WERI-Rb-1 (cell line): ENCODE data around the gene AHCTF1.
"Not testable (repeated sequence)": the region's sequence is repeated elsewhere in the genome, so short reads cannot be mapped to it uniquely, and the experiment has no call there.

Experiments
- DNase-seq: peaks from one replicate; pipeline ENCODE4 v3.0.0-alpha.2; 2020
- H3K27ac ChIP-seq: fragments of 250-450 bp; sonication (Bioruptor Pico); 2 replicates; pipeline ENCODE4 v1.5.1; 2020; ENCODE audit warnings: mild to moderate bottlenecking, moderate library complexity
- H3K27me3 ChIP-seq: fragments of 250-450 bp; sonication (Bioruptor Pico); 2 replicates; pipeline ENCODE4 v1.5.1; 2021; ENCODE audit warnings: mild to moderate bottlenecking, low read depth, moderate library complexity; ENCODE audit not compliant: insufficient read depth, severe bottlenecking
- H3K36me3 ChIP-seq: fragments of 250-450 bp; sonication (Bioruptor Pico); 2 replicates; pipeline ENCODE4 v1.5.1; 2020; ENCODE audit warnings: mild to moderate bottlenecking, moderate library complexity
- H3K4me3 ChIP-seq: 2 replicates; pipeline ENCODE4 v1.5.1; 2011; ENCODE audit warnings: low read depth, mild to moderate bottlenecking, control low read depth, low read length
- H3K9me3 ChIP-seq: fragments of 250-450 bp; sonication (Bioruptor Pico); 2 replicates; pipeline ENCODE4 v1.5.1; 2021; ENCODE audit warnings: mild to moderate bottlenecking, moderate library complexity; ENCODE audit not compliant: severe bottlenecking
- CTCF ChIP-seq: IDR thresholded peaks from 2 replicates; pipeline ENCODE4 v1.5.1; 2011; ENCODE audit warnings: low read depth, mild to moderate bottlenecking, control low read depth, inconsistent platforms, low read length

The AHCTF1 gene

DNA sequence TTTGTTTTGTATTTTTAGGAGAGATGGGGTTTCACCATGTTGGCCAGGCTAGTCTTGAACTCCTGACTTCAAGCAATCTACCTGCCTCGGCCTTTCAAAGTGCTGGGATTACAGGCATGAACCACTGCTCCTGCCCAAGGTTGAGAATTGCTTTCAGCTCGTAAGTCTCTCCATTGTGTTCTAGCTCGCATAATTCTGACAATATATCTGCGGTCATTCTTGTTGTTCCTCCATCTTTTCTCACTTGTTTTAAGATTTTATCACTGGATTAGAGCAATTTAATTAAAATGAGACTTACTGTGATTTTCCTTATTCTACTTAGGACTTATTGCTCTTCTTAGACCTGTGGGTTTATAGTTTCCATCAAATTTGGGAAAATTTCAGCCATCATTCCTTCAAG is 102.9 kb downstream of the AHCTF1 start:
- DNase-seq: no peak
- H3K4me3 ChIP-seq: no peak overlapping the region
- H3K27ac ChIP-seq: no peak overlapping the region
- no peaks in the 10 kb centered on the region for H3K27me3 ChIP-seq
- no peaks in the 10 kb centered on the region for H3K36me3 ChIP-seq
- H3K9me3 ChIP-seq: peaks cover 11% of the 10 kb centered on the region
- TF ChIP-seq CTCF: no peak

DNA sequence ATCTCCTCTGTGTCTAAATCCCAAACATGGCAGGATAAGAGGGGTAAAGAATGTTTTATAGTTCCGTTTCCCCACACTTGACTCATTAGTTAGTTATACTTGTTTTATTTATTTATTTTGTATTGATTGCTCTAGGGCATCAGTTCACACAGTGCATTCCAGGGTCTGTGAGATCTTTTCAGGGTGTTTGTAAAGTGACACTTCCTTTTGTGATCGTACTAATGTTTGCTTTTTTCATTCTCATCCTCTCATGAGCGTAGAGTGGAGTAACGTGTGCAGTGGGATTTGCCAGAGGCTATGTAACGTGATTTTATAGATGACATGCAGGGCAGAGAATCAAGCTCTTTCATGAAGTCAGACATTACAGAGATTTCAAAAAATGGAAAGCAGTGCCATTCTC is 104.4 kb downstream of the AHCTF1 start:
- no peak overlapping the region for H3K4me3 ChIP-seq
- H3K27me3 ChIP-seq: no peaks in the 10 kb centered on the region
- TF ChIP-seq CTCF: no peak
- H3K36me3 ChIP-seq: no peaks in the 10 kb centered on the region
- peaks cover 11% of the 10 kb centered on the region for H3K9me3 ChIP-seq
- H3K27ac ChIP-seq: no peak overlapping the region
- no peak for DNase-seq

DNA sequence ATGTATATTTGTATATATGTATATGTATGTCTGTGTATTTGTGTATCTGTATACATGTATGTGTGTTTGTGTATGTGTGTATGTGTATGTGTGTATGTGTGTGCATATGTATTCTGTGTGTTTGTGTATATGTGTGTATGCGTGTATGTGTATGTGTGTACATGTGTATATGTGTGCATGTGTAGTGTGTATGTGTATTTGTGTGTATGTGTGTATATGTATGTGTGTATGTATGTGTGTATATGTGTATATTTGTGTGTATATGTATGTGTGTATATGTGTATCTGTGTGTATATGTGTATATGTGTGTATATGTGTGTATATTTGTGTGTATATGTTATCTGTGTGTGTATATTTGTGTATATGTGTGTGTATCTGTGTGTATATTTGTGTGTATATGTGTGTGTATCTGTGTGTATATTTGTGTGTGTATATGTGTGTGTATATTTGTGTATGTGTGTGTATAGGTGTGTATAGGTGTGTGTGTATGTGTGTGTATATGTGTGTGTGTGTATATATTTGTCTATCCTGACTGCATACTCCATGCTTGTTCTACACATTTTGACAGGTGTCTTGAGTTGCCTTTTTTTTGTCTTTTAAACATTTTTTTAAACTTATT is 106.1 kb downstream of the AHCTF1 start:
- no peak overlapping the region for H3K4me3 ChIP-seq
- no peaks in the 10 kb centered on the region for H3K36me3 ChIP-seq
- no peak for TF ChIP-seq CTCF
- no peak for DNase-seq
- peaks cover 11% of the 10 kb centered on the region for H3K9me3 ChIP-seq
- no peaks in the 10 kb centered on the region for H3K27me3 ChIP-seq
- no peak overlapping the region for H3K27ac ChIP-seq

GRCh38 chr1:246824541-246824940 is 107.2 kb downstream of the AHCTF1 start:
- Histone ChIP-seq H3K4me3 (no peak overlapping the region), H3K27me3 (no peaks in the 10 kb centered on the region), H3K36me3 (no peaks in the 10 kb centered on the region), H3K9me3 (peaks cover 11% of the 10 kb centered on the region), H3K27ac (no peak overlapping the region)
- DNase-seq: no peak
- TF ChIP-seq CTCF: no peak

DNA sequence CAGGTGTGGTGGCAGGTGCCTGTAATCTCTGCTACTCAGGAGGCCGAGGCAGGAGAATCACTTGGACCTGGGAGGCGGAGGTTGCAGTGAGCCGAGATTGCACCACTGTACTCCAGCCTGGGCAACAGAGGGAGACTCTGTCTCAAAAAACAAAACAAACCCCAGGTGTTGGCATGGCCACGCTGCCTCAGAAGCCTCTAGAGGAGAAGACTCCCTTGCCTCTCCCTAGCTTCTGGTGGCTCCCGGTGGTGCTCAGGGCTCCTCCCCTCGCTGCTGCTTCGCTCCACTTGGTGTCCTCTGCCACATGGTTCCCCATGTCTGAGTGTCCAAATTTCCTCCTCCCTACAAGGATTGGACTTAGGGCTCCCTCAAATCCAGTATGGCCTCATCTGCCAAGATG is 109.6 kb downstream of the AHCTF1 start:
- not testable (repeated sequence) for H3K27ac ChIP-seq, DNase-seq, H3K27me3 ChIP-seq, H3K4me3 ChIP-seq, H3K9me3 ChIP-seq, H3K36me3 ChIP-seq

DNA sequence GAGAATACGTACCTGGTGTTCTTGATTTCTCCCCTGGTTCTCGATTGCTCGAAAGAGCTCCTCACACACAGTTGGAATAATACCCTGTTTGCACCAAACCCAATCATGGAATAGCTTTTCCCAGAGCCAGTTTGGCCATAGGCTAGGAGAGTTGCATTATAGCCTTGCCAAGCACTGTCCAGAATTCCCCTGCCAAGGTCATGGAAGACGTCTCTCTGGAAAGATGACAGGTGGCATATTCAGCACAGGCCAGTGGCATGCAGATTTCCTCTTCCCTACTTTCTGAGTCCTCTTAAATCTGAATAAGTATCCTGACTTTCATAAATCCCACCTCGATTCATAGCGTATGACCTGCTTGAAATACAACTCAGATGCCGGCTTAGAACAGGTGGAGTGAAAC is 111.1 kb downstream of the AHCTF1 start:
- H3K4me3 ChIP-seq: no peak overlapping the region
- DNase-seq: no peak
- peaks cover 8% of the 10 kb centered on the region for H3K9me3 ChIP-seq
- no peaks in the 10 kb centered on the region for H3K36me3 ChIP-seq
- no peak for TF ChIP-seq CTCF
- H3K27ac ChIP-seq: no peak overlapping the region
- H3K27me3 ChIP-seq: no peaks in the 10 kb centered on the region

- H3K9me3 ChIP-seq, H3K27ac ChIP-seq, H3K27me3 ChIP-seq, H3K36me3 ChIP-seq, H3K4me3 ChIP-seq, DNase-seq: not testable (repeated sequence)
Measured at GRCh38 chr1:246817778-246818177, 114.0 kb downstream of the AHCTF1 start.
